Naive thymus-derived CD8-positive, alpha-beta T cell (primary cell): Measurements from ENCODE around the gene NAA15. TPM values are rescaled to one million over a fixed set of nuclear protein-coding genes. Genes with fewer than 3 reads are reported as not detected.

Source experiments
- ATAC-seq, 2 donors: fragments of 150-1000 bp; cut with Tn5 transposase in 1 of 2; sonication (Bioruptor Pico), chemical (Tn5 transposase) in 1 of 2; 1 replicate in 1 of 2; 2 replicates in 1 of 2; pipeline ENCODE4 v1.10.0; 2021; ENCODE audit warnings: mild to moderate bottlenecking in 2 of 2, moderate library complexity in 2 of 2
- POLR2A ChIA-PET: fragments of 350-600 bp; sonication (Branson Sonifier 250); formaldehyde crosslinking; loops from one replicate; lab custom pipeline; 2021; ENCODE audit warnings: antibody characterized with exemption; lab: Charles Lee
- DNase-seq, 10 donors: peaks; one replicate each; pipeline versions ENCODE4 v3.0.0 to v3.0.0-alpha.2; 2020 to 2022
- H3K27ac Mint-ChIP-seq, 10 donors: one replicate each; pipeline ENCODE4 v1.8.0; 2020 to 2022; ENCODE audit warnings: mild to moderate bottlenecking in 10 of 10, mixed read lengths in 10 of 10, moderate library complexity in 4 of 10, inconsistent platforms in 1 of 10
- H3K27me3 Mint-ChIP-seq, 5 donors: one replicate each; pipeline ENCODE4 v1.8.0; 2021 to 2022; ENCODE audit warnings: mixed read lengths in 5 of 5
- H3K36me3 Mint-ChIP-seq, 3 donors: one replicate each; pipeline ENCODE4 v1.8.0; 2020 to 2022; ENCODE audit warnings: mixed read lengths in 3 of 3, mild to moderate bottlenecking in 2 of 3, inconsistent platforms in 1 of 3
- H3K4me1 Mint-ChIP-seq, 4 donors: one replicate each; pipeline ENCODE4 v1.8.0; 2021 to 2022; ENCODE audit warnings: mixed read lengths in 4 of 4
- H3K4me3 Mint-ChIP-seq, 10 donors: one replicate each; pipeline ENCODE4 v1.8.0; 2020 to 2022; ENCODE audit warnings: mild to moderate bottlenecking in 10 of 10, mixed read lengths in 10 of 10, moderate library complexity in 6 of 10, inconsistent platforms in 1 of 10
- H3K9me3 Mint-ChIP-seq, 9 donors: one replicate each; pipeline ENCODE4 v1.8.0; 2020 to 2022; ENCODE audit warnings: mixed read lengths in 9 of 9, mild to moderate bottlenecking in 3 of 9, inconsistent platforms in 1 of 9, moderate library complexity in 1 of 9
- polyA plus RNA-seq, 3 donors: library from polyadenylated mRNA; unstranded; fragments of 300-500 nt; fragmentation: Illumina TruSeq; gene quantifications; one replicate each; pipeline ENCODE4 v1.2.3, GENCODE V29; 2021
- total RNA-seq, 8 experiments: library from RNA in 2 of 8; stranded (reverse) in 2 of 8; gene quantifications; one replicate each; pipeline ENCODE4 v1.2.3 and lab custom pipeline; 2021 to 2026

The NAA15 gene
- total and polyA plus RNA-seq, 5 experiments from 2014 or later = 32.1 to 60.8 (median 41.8) TPM

DNA sequence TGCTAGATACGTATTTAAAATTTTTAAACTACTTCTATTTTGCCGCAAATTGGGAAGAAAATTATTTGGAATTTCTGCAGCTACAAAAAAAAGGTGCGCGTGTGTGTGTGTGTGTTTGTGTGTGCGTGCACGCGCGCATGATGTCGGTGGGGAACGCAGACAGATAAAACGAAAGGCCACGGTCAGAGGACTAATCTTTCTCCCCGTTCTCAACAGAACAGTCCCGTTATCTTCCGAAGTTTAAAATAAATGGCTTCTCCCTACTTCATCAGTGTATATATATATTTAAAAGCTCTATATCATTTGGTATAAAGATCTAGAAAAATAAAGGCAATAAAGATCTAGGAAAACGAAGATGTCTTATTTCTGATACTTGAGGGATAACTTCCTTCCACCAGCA lies 22.8 kb upstream of the NAA15 start:
- Mint-ChIP-seq H3K27ac (no peak overlapping the region), H3K27me3 (peaks cover 15 to 43% (median 29%) of the 10 kb centered on the region in 5 donors), H3K9me3 (no peaks in the 10 kb centered on the region), H3K36me3 (peaks cover 0 to 3% (median 2%) of the 10 kb centered on the region in 3 donors), H3K4me3 (peak overlapping the region; percentile 72 to 88 (median 81)), H3K4me1 (peaks cover 10 to 19% (median 19%) of the 10 kb centered on the region in 4 donors)
- ATAC-seq (no peak), DNase-seq (no peak)
- POLR2A ChIA-PET = interaction anchor here (0.5 kb wide), 1 partner anchor 196 kb away, joined by 4 read pairs; no protein-coding TSS in a partner anchor

DNA sequence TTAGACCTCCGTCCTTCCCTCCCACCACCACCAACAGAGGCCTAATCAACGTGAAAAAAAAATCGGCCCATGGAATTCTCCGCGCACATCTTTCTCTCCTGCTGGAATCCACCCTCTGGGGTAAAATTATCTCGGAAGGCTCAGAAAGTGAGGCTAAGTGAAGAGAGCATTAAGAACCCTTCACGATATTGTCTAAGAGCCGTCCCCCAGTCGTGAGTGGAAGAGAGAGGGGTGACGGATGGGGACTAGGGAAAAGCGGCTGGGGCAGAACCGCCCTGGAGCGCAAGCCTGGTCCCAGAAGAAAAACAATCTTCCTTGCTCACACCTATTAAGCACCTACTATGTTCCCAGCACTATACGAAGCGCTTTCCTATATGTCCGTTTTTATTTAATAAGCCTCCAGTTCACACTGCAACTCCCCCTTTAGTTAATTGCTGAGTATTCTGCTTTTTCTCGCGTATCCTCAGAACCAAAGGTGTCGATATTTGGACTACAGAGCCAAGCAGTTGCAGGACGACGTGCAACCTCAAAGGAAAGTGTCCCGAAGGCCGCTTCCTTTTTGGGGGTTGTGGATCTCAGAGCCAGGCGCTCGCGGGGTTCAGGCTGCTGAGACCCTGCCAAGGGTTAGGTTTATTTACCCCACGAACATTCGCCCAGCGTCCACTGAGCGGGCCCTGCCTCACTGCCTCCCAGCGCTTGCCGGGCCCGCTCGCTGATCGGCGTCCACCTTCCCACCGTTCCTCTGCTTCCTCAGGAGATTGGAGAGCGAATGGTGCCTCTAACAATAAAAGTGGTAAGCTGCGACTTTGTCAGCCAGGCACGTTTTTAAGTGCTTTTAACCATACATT lies 22.2 kb upstream of the NAA15 start:
- POLR2A ChIA-PET = no interaction called here
- ATAC-seq (peak; percentile 56 to 58), DNase-seq (peak in 1 of 10 donors; percentile 14)
- peaks cover 15 to 43% (median 29%) of the 10 kb centered on the region in 5 donors for H3K27me3 Mint-ChIP-seq
- H3K4me1 Mint-ChIP-seq = peaks cover 10 to 19% (median 19%) of the 10 kb centered on the region in 4 donors
- peaks cover 0 to 3% (median 0%) of the 10 kb centered on the region in 3 donors for H3K36me3 Mint-ChIP-seq
- no peaks in the 10 kb centered on the region for H3K9me3 Mint-ChIP-seq
- H3K4me3 Mint-ChIP-seq = peak overlapping the region; percentile 72 to 88 (median 81)
- H3K27ac Mint-ChIP-seq = no peak overlapping the region

DNA sequence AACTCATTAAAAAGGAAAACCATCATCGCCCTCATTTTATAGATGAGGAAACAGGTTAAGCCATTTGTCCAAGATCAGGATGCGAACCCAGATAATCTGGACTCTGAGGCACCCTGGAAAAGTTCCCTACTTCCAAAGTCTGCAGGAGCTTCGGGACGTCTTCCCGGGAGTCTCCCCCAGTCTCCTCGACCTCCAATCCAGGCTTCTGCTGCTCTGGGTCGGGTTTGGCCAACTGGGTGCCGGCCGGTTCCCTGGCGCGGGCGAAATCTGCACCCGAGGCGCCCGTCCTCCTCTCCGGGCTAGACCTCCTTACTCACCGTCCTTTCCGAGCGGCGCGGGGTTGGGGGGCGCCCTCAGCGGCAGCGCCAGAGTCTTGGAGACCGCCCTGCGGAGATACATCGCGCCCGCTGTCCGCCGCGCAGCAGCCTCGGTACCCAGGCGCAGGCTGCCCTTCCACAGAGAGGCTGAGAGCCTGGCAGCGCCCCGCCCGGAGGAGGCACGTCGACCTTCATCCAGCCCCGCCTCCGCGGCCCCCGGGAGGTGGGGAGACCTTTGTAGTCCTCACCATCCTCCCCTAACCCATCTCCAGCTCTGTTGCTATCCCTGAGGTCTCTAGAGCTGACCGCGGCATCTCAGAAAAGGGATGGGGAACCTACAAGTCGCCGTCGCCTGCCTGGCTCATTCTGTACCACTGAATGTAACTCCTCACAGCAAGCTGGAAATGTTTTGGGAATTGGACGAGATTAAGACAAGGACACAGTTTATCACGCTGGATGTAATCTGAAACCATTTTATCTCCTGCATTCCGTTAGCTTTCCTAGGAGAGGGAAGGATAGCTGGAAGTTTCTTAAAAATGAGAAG lies 21.3 kb upstream of the NAA15 start, which contains the start of gene MGARP:
Gene MGARP, minus strand, starts transcription at position 466 of the 861 bp plus-strand sequence. Its CDS starts 67 bp downstream, at position 399.
- Mint-ChIP-seq H3K36me3 (peaks cover 4 to 9% (median 5%) of the 10 kb centered on the region in 3 donors), H3K27ac (peak within 1 kb of the TSS in 1 of 10 donors; percentile 52), H3K4me1 (peaks cover 10 to 19% (median 19%) of the 10 kb centered on the region in 4 donors), H3K4me3 (peak within 1 kb of the TSS; percentile 72 to 88 (median 81)), H3K27me3 (peaks cover 14 to 43% (median 29%) of the 10 kb centered on the region in 5 donors), H3K9me3 (peaks cover 0 to 7% (median 2%) of the 10 kb centered on the region in 9 donors)
- POLR2A ChIA-PET = interaction anchor here (0.9 kb wide), 1 partner anchor 16 kb away, joined by 4 read pairs; no protein-coding TSS in a partner anchor
- DNase-seq = peak in 8 of 10 donors; percentile 8 to 26 (median 21)
- ATAC-seq = peak; percentile 78 to 86

DNA sequence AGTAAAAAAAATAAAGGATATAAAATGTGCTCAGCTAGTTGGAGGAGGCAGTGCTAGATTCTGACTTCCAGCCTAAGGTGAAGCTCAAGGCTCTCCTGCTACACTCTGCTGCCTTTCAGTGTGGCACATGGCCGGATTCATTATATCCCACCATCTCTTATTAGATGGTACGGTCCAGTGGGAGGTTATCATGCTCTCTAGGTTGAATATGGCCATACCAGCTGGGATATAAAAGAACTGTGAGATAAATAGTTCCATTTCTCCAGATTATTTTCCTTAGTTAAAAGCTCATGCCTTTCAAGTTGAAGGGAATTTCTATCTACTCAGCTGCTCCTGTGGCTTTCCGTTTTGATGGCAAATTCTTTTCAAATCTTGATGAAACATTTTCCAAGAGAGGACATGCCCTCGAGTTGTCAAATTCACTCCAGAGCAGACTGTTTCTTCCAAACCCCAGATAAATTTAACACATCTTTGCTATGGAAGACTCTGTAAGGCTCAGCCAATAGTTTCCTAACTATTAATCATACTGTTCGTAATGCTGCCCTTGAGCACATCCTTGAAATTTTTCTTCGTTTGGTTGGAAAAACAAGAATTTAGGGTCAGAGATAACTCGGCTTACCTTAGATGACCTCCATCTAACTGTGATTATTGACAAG lies 19.1 kb upstream of the NAA15 start:
- H3K4me1 Mint-ChIP-seq = peaks cover 10 to 19% (median 19%) of the 10 kb centered on the region in 4 donors
- POLR2A ChIA-PET = no interaction called here
- H3K27ac Mint-ChIP-seq = no peak overlapping the region
- H3K36me3 Mint-ChIP-seq = peaks cover 4 to 9% (median 5%) of the 10 kb centered on the region in 3 donors
- ATAC-seq = no peak
- no peak overlapping the region for H3K4me3 Mint-ChIP-seq
- H3K27me3 Mint-ChIP-seq = peaks cover 9 to 31% (median 15%) of the 10 kb centered on the region in 5 donors
- DNase-seq = no peak
- peaks cover 0 to 12% (median 2%) of the 10 kb centered on the region in 9 donors for H3K9me3 Mint-ChIP-seq

DNA sequence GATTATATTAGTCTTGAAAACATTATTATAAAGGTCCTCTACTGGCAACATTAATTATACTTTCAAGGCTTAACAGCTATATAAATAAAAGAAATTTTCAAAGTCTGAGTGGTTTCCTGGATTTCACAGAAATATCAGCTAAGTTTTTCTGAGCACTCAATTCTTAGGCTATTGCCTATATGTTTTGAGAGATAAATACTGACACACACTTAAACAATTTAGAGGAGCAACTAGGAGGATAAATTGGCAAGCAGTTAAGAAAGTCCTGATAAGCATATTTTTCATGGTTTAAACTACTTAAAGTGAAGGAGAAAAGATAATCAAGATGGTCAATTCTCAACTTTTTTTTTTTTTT lies 18.6 kb upstream of the NAA15 start:
- H3K9me3 Mint-ChIP-seq = peaks cover 0 to 12% (median 2%) of the 10 kb centered on the region in 9 donors
- no peak overlapping the region for H3K4me3 Mint-ChIP-seq
- no peak overlapping the region for H3K27ac Mint-ChIP-seq
- H3K36me3 Mint-ChIP-seq = peaks cover 4 to 11% (median 5%) of the 10 kb centered on the region in 3 donors
- ATAC-seq (no peak), DNase-seq (no peak)
- H3K4me1 Mint-ChIP-seq = peaks cover 10 to 19% (median 19%) of the 10 kb centered on the region in 4 donors
- POLR2A ChIA-PET = no interaction called here
- H3K27me3 Mint-ChIP-seq = peaks cover 9 to 26% (median 12%) of the 10 kb centered on the region in 5 donors

DNA sequence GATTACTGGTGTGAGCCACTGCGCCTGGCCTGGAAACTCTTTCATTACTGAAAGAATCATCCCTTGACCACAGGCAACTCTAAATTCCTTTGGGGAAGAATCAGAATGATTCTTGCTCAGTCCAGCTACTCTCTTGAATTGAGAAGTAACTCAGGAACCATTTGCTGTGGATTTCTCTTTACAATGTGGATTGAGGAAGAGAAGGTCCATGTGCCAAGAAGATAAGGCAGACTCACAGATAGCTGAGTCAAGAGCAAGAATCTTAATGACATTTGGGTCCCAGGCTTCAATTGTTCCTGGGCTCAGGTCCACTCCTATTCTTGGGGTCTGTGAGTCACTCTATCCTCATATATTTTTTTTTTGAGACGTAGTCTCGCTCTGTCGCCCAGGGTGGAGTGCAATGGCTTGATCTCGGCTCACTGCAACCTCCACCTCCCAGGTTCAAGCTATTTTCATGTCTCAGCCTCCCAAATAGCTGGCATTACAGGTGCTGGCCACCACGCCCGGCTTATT lies 15.1 kb upstream of the NAA15 start:
- H3K27ac Mint-ChIP-seq = peak overlapping the region in 1 of 10 donors; percentile 44
- DNase-seq = no peak

DNA sequence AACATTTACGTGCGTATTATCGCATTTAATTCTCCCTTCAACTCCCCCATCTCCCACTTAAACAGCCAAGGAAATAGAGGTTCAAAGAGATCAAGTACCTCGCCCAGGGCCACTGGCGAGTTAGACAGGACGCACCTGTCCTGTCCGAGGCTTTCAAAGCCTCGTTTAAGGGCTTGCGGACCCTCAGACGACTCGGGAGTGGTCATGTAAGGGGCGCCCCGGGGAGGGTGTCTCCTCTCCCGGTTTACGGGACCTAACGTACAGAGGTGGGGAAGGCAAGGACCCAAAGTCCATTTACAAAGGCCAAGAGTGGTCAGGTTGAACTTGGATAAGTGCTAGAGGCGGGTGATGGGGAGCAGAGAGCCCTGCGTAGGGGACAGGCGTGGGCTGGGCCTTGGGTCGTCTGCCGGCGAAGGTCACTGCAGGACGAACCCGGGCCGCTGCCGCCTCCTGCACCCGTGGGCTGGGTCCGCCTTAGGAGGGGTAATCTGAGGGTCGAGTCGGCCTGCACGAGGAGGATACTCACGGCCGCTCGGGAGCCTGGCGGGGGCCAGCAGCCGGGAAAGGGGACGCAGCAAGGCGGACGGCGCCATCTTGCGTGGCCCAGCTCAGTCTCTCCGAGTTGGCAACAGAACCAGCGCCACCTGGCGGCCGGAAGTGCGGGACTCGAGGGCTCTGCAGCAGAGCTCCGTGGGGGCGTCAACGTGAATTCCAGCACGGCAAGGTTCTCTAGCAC lies 5.9 kb upstream of the NAA15 start:
- peaks cover 1 to 42% (median 30%) of the 10 kb centered on the region in 4 donors for H3K4me1 Mint-ChIP-seq
- peak; percentile 95 to 96 for ATAC-seq
- no peaks in the 10 kb centered on the region for H3K27me3 Mint-ChIP-seq
- peak overlapping the region; percentile 96 to 99 (median 99) for H3K27ac Mint-ChIP-seq
- H3K4me3 Mint-ChIP-seq = peak overlapping the region; percentile 91 to 99 (median 98)
- peak; percentile 90 to 99 (median 96) for DNase-seq
- no peaks in the 10 kb centered on the region for H3K9me3 Mint-ChIP-seq
- peaks cover 3 to 35% (median 5%) of the 10 kb centered on the region in 3 donors for H3K36me3 Mint-ChIP-seq
- POLR2A ChIA-PET = interaction anchor here (0.6 to 1.7 kb wide), 10 partner anchors 10 to 279 kb away, joined by 3 to 7 read pairs (median 4); partner anchors contain the start of gene ELF2

More for the DNA sequence above, 15.1 kb upstream of the NAA15 start:
- ATAC-seq = no peak
- Mint-ChIP-seq H3K36me3 (peaks cover 5 to 38% (median 17%) of the 10 kb centered on the region in 3 donors), H3K9me3 (peaks cover 0 to 12% (median 2%) of the 10 kb centered on the region in 9 donors), H3K4me1 (peaks cover 0 to 3% (median 1%) of the 10 kb centered on the region in 4 donors), H3K27me3 (peaks cover 0 to under 1% (median 0%) of the 10 kb centered on the region in 5 donors), H3K4me3 (no peak overlapping the region)
- POLR2A ChIA-PET = interaction anchor here (1.4 kb wide), 1 partner anchor 9 kb away, joined by 3 read pairs; no protein-coding TSS in a partner anchor

DNA sequence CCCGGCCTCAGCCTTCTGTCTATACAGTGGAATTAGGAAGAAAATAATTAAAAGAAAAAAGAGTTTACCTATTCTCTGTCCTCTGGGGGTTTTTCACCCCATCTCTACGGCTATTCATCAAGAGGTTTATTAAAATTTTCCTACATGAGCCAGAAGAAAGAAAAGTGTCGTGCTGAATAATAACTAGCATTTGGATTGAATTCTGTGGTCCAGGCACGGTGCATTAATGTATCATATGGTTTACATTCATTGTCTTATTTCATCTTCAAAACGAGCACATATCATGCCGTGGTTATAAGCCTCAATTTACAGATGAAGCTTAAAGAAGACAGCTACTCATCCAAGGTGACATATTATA lies 5.4 kb upstream of the NAA15 start:
- peaks cover 3 to 32% (median 5%) of the 10 kb centered on the region in 3 donors for H3K36me3 Mint-ChIP-seq
- ATAC-seq = peak; percentile 1 to 3
- H3K4me3 Mint-ChIP-seq = peak overlapping the region; percentile 91 to 99 (median 98)
- POLR2A ChIA-PET = interaction anchor here (0.6 to 1.7 kb wide), 9 partner anchors 15 to 279 kb away, joined by 4 to 7 read pairs (median 4); partner anchors contain the start of gene ELF2
- H3K9me3 Mint-ChIP-seq = no peaks in the 10 kb centered on the region
- H3K4me1 Mint-ChIP-seq = peaks cover 5 to 47% (median 35%) of the 10 kb centered on the region in 4 donors
- no peaks in the 10 kb centered on the region for H3K27me3 Mint-ChIP-seq
- DNase-seq = no peak
- H3K27ac Mint-ChIP-seq = peak overlapping the region; percentile 96 to 99 (median 99)

DNA sequence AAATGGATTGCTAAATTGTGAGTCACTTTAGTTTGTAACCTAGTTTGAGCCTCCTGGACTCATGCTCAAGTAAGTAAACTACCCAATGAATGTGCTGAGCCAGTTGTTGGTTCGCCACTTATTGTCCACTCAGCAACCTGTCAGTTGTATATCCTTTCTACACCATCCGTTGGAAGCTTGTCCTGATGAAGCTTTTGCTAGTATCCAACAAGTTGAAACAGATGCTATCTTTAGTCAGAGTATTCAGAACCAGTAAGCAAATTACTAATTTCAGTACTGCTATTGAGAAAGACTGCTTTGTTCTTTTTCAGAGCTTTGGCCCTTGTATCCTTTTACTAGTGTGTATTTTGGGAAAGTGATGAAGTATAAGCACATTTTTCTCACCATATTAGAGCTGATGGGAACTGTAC lies 4.3 kb upstream of the NAA15 start:
- DNase-seq (no peak), ATAC-seq (no peak)
- peaks cover 5 to 22% (median 9%) of the 10 kb centered on the region in 3 donors for H3K36me3 Mint-ChIP-seq
- no peaks in the 10 kb centered on the region for H3K27me3 Mint-ChIP-seq
- peaks cover 7 to 51% (median 40%) of the 10 kb centered on the region in 4 donors for H3K4me1 Mint-ChIP-seq
- H3K27ac Mint-ChIP-seq = peak overlapping the region in 1 of 10 donors; percentile 97
- H3K4me3 Mint-ChIP-seq = no peak overlapping the region
- H3K9me3 Mint-ChIP-seq = no peaks in the 10 kb centered on the region
- POLR2A ChIA-PET = interaction anchor here (0.9 kb wide), 1 partner anchor 215 kb away, joined by 4 read pairs; no protein-coding TSS in a partner anchor

DNA sequence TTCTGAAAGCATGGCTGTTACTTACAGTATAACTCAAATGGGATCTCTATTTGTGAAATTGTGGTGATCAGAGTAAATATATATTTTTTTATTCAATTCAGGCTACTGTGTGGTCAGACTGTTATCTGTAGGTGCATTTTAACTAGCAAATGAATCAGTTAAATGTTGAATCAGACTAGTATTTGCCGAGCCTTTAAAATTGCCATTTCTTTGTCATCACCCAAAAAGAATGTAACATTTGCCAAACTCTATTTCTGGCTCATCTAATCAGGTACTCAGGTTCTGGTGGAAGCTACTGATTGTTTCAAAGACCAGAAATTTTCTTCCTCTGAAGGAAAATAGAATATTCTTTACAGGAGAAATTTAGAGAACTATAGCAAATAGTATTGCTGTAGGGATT lies 1.8 kb upstream of the NAA15 start:
- no peak for DNase-seq
- H3K4me3 Mint-ChIP-seq = peak overlapping the region in 3 of 10 donors; percentile 15 to 99 (median 97)
- H3K27ac Mint-ChIP-seq = peak overlapping the region in 5 of 10 donors; percentile 11 to 100 (median 99)
- H3K4me1 Mint-ChIP-seq = peaks cover 11 to 67% (median 48%) of the 10 kb centered on the region in 4 donors
- no peak for ATAC-seq
- H3K36me3 Mint-ChIP-seq = peaks cover 2 to 9% (median 3%) of the 10 kb centered on the region in 3 donors
- no peaks in the 10 kb centered on the region for H3K9me3 Mint-ChIP-seq
- POLR2A ChIA-PET = interaction anchor here (5.4 kb wide), 1 partner anchor 216 kb away, joined by 41 read pairs; no protein-coding TSS in a partner anchor
- no peaks in the 10 kb centered on the region for H3K27me3 Mint-ChIP-seq
